ENCODE data around the gene BRIP1. TPM values are rescaled to one million over a fixed set of nuclear protein-coding genes. Genes with fewer than 3 reads are reported as not detected.

Gene BRIP1
- total RNA-seq, 1 experiment from 2014 or later, result 9.4 TPM

DNA sequence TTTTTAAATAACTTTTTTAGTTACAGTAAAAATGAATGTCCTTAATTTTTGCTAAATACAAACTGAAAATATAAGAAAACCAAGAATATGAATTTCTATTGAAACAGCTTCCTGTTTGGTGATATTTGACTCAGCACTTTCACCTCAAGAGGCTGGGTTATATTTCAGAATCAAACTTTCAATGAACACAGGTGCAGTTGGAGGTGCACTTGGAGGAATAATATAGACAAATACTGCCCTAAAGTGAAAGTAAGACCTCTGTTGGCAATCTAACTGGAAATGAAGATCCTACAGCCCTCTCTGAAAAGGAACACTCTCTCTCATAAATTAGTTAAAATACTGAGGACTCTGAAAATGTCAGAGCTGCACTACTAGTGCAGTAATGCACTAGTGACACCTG, 106.2 kb downstream of the BRIP1 start:
- no peak overlapping the region for H3K27ac ChIP-seq (ENCODE audit: low read length)
- no peaks in the 10 kb centered on the region for H3K9me3 ChIP-seq (ENCODE audit: control insufficient read depth, insufficient read depth, low read depth, low read length)
- DNase-seq (ENCODE audit: low read depth, low spot score) (no peak), ATAC-seq (no peak)
- H3K27me3 ChIP-seq (ENCODE audit: control insufficient read depth, insufficient read depth, low read length), result no peaks in the 10 kb centered on the region
- POLR2A ChIA-PET, result no interaction called here
- no peaks in the 10 kb centered on the region for H3K36me3 ChIP-seq (ENCODE audit: control insufficient read depth, insufficient read depth, low read length)
- CTCF ChIA-PET, result no interaction called here
- TF ChIP-seq POLR2AphosphoS5 (IDR thresholded peaks at IDR 0.05; ENCODE audit: low read depth, low read length) (no peak), SIN3A (IDR thresholded peaks at IDR 0.05; ENCODE audit: borderline replicate concordance, insufficient read depth, low read depth, low read length) (no peak), REST (IDR thresholded peaks at IDR 0.05; ENCODE audit: insufficient read depth in 1 of 2, low read depth in 2 of 2, low read length in 1 of 2) (no peak), TCF7L2 (IDR thresholded peaks at IDR 0.05; ENCODE audit: low read depth, low read length) (no peak), CTCF (IDR thresholded peaks at IDR 0.05) (no peak)
- no TSS peak for BruUV-seq (replicated peaks)
- in situ Hi-C loops (cut with HindIII; ENCODE audit: low pct_unique_long_range_greater_than_20kb, low sequenced_read_pairs), result no loop called here
- no peaks in the 10 kb centered on the region for H3K4me1 ChIP-seq (ENCODE audit: control insufficient read depth, insufficient read depth, low read length)
- intact Hi-C loops (cut with micrococcal nuclease; ENCODE audit: unreplicated experiment), result no loop called here
- H3K4me3 ChIP-seq (ENCODE audit: low read depth in 2 of 2, low read length in 2 of 2), result no peak overlapping the region

DNA sequence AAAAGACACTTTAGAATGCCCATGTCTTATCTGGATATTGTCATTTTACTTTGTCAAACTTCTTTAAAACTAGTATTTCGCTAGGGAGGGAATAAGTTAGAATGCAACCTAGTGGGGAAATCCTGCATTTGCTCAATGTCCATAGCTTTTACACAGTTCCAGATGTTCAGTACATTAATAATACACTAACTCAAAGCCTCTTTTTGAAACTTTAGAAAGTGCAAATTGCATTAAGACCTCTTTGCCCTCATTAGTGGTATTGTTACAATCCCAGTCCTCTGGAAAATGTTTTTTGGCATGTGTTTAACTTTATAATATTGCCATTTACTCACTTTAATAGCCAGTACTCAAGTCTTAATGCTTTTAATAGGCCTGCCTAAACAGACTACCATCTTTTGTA, 106.8 kb downstream of the BRIP1 start:
- no peaks in the 10 kb centered on the region for H3K27me3 ChIP-seq (ENCODE audit: control insufficient read depth, insufficient read depth, low read length)
- no TSS peak for BruUV-seq (replicated peaks)
- POLR2A ChIA-PET, result no interaction called here

More for the DNA sequence above, 106.8 kb downstream of the BRIP1 start:
- CTCF ChIA-PET, result no interaction called here
- intact Hi-C loops (cut with micrococcal nuclease; ENCODE audit: unreplicated experiment) (no loop called here), in situ Hi-C loops (cut with HindIII; ENCODE audit: low pct_unique_long_range_greater_than_20kb, low sequenced_read_pairs) (no loop called here)
- Histone ChIP-seq H3K9me3 (ENCODE audit: control insufficient read depth, insufficient read depth, low read depth, low read length) (no peaks in the 10 kb centered on the region), H3K4me3 (ENCODE audit: low read depth in 2 of 2, low read length in 2 of 2) (no peak overlapping the region), H3K27ac (ENCODE audit: low read length) (no peak overlapping the region), H3K36me3 (ENCODE audit: control insufficient read depth, insufficient read depth, low read length) (no peaks in the 10 kb centered on the region), H3K4me1 (ENCODE audit: control insufficient read depth, insufficient read depth, low read length) (no peaks in the 10 kb centered on the region)
- ATAC-seq, result no peak
- TF ChIP-seq SIN3A (IDR thresholded peaks at IDR 0.05; ENCODE audit: borderline replicate concordance, insufficient read depth, low read depth, low read length), result no peak
- no peak for TF ChIP-seq TCF7L2 (IDR thresholded peaks at IDR 0.05; ENCODE audit: low read depth, low read length)
- no peak for TF ChIP-seq POLR2AphosphoS5 (IDR thresholded peaks at IDR 0.05; ENCODE audit: low read depth, low read length)
- no peak for TF ChIP-seq REST (IDR thresholded peaks at IDR 0.05; ENCODE audit: insufficient read depth in 1 of 2, low read depth in 2 of 2, low read length in 1 of 2)
- no peak for TF ChIP-seq CTCF (IDR thresholded peaks at IDR 0.05)
- no peak for DNase-seq (ENCODE audit: low read depth, low spot score)
